ENCODE measurements around the gene BLVRA. TPM values are rescaled to one million over a fixed set of nuclear protein-coding genes. Genes with fewer than 3 reads are reported as not detected.
A peak's percentile ranks its signal among the peaks of the same experiment; 100 is the strongest.

The BLVRA gene
- total and polyA plus RNA-seq, 5 donors from 2014 or later, result 25.9 to 76.3 (median 42.6) TPM

GRCh38 chr7:43735403-43735801 is 23.1 kb upstream of the BLVRA start:
- Mint-ChIP-seq H3K27me3 (peaks cover 8% of the 10 kb centered on the region), H3K4me3 (no peak overlapping the region), H3K36me3 (no peaks in the 10 kb centered on the region), H3K27ac (no peak overlapping the region), H3K9me3 (no peaks in the 10 kb centered on the region), H3K4me1 (peaks cover 0 to 9% (median 6%) of the 10 kb centered on the region in 4 donors)
- Histone ChIP-seq H3K27me3 (ENCODE audit: control insufficient read depth, insufficient read depth, low read length) (no peaks in the 10 kb centered on the region), H3K4me3 (ENCODE audit: low read depth, low read length) (no peak overlapping the region), H3K9me3 (ENCODE audit: control insufficient read depth in 2 of 2, low read length in 2 of 2) (no peaks in the 10 kb centered on the region), H3K4me1 (ENCODE audit: control insufficient read depth, insufficient read depth, low read length, poor library complexity, severe bottlenecking) (no peaks in the 10 kb centered on the region), H3K27ac (ENCODE audit: insufficient read depth, low read length, poor library complexity, severe bottlenecking) (no peak overlapping the region), H3K36me3 (ENCODE audit: control insufficient read depth, insufficient read depth, low read length) (no peaks in the 10 kb centered on the region)
- no peak for DNase-seq
- no peak for ATAC-seq (ENCODE audit: low read depth in 2 of 2)

GRCh38 chr7:43735802-43736603 is 22.5 kb upstream of the BLVRA start:
- no peaks in the 10 kb centered on the region for H3K36me3 Mint-ChIP-seq
- H3K27me3 Mint-ChIP-seq, result peaks cover 8% of the 10 kb centered on the region
- H3K4me1 ChIP-seq (ENCODE audit: control insufficient read depth, insufficient read depth, low read length, poor library complexity, severe bottlenecking), result no peaks in the 10 kb centered on the region
- no peak for DNase-seq
- peaks cover 0 to 8% (median 6%) of the 10 kb centered on the region in 4 donors for H3K4me1 Mint-ChIP-seq
- no peak overlapping the region for H3K4me3 ChIP-seq (ENCODE audit: low read depth, low read length)
- no peak overlapping the region for H3K27ac ChIP-seq (ENCODE audit: insufficient read depth, low read length, poor library complexity, severe bottlenecking)
- no peaks in the 10 kb centered on the region for H3K9me3 ChIP-seq (ENCODE audit: control insufficient read depth in 2 of 2, low read length in 2 of 2)
- no peaks in the 10 kb centered on the region for H3K36me3 ChIP-seq (ENCODE audit: control insufficient read depth, insufficient read depth, low read length)
- H3K9me3 Mint-ChIP-seq, result no peaks in the 10 kb centered on the region
- no peak overlapping the region for H3K27ac Mint-ChIP-seq
- H3K27me3 ChIP-seq (ENCODE audit: control insufficient read depth, insufficient read depth, low read length), result no peaks in the 10 kb centered on the region
- no peak for ATAC-seq (ENCODE audit: low read depth in 2 of 2)
- no peak overlapping the region for H3K4me3 Mint-ChIP-seq

- H3K36me3 ChIP-seq (ENCODE audit: control insufficient read depth, insufficient read depth, low read length), result no peaks in the 10 kb centered on the region
- no peak overlapping the region for H3K27ac Mint-ChIP-seq
- ATAC-seq (ENCODE audit: low read depth in 2 of 2) (no peak), DNase-seq (no peak)
- no peaks in the 10 kb centered on the region for H3K9me3 Mint-ChIP-seq
- peaks cover 4% of the 10 kb centered on the region for H3K27me3 Mint-ChIP-seq
- no peak overlapping the region for H3K4me3 Mint-ChIP-seq
- H3K27me3 ChIP-seq (ENCODE audit: control insufficient read depth, insufficient read depth, low read length), result no peaks in the 10 kb centered on the region
- H3K27ac ChIP-seq (ENCODE audit: insufficient read depth, low read length, poor library complexity, severe bottlenecking), result no peak overlapping the region
- H3K4me3 ChIP-seq (ENCODE audit: low read depth, low read length), result no peak overlapping the region
- H3K9me3 ChIP-seq (ENCODE audit: control insufficient read depth in 2 of 2, low read length in 2 of 2), result no peaks in the 10 kb centered on the region
- H3K4me1 ChIP-seq (ENCODE audit: control insufficient read depth, insufficient read depth, low read length, poor library complexity, severe bottlenecking), result no peaks in the 10 kb centered on the region
- H3K4me1 Mint-ChIP-seq, result peaks cover 0 to 8% (median 6%) of the 10 kb centered on the region in 4 donors
- no peaks in the 10 kb centered on the region for H3K36me3 Mint-ChIP-seq
These were observed 20.9 kb upstream of the BLVRA start for GRCh38 chr7:43737467-43738127.

GRCh38 chr7:43742692-43743091 is 15.8 kb upstream of the BLVRA start:
- DNase-seq (no peak), ATAC-seq (ENCODE audit: low read depth in 2 of 2) (no peak)
- no peak overlapping the region for H3K4me3 ChIP-seq (ENCODE audit: low read depth, low read length)
- Mint-ChIP-seq H3K4me1 (peaks cover 0 to 2% (median 0%) of the 10 kb centered on the region in 4 donors), H3K27me3 (peaks cover 9% of the 10 kb centered on the region), H3K36me3 (no peaks in the 10 kb centered on the region), H3K27ac (no peak overlapping the region), H3K9me3 (no peaks in the 10 kb centered on the region), H3K4me3 (no peak overlapping the region)
- H3K9me3 ChIP-seq (ENCODE audit: control insufficient read depth in 2 of 2, low read length in 2 of 2), result no peaks in the 10 kb centered on the region
- H3K4me1 ChIP-seq (ENCODE audit: control insufficient read depth, insufficient read depth, low read length, poor library complexity, severe bottlenecking), result no peaks in the 10 kb centered on the region
- H3K36me3 ChIP-seq (ENCODE audit: control insufficient read depth, insufficient read depth, low read length), result no peaks in the 10 kb centered on the region
- peaks cover 4% of the 10 kb centered on the region for H3K27me3 ChIP-seq (ENCODE audit: control insufficient read depth, insufficient read depth, low read length)
- H3K27ac ChIP-seq (ENCODE audit: insufficient read depth, low read length, poor library complexity, severe bottlenecking), result no peak overlapping the region

- no peak overlapping the region for H3K27ac Mint-ChIP-seq
- H3K4me3 Mint-ChIP-seq, result no peak overlapping the region
- H3K27me3 Mint-ChIP-seq, result peaks cover 5% of the 10 kb centered on the region
- no peak overlapping the region for H3K4me3 ChIP-seq (ENCODE audit: low read depth, low read length)
- ATAC-seq (ENCODE audit: low read depth in 2 of 2), result no peak
- no peak overlapping the region for H3K27ac ChIP-seq (ENCODE audit: insufficient read depth, low read length, poor library complexity, severe bottlenecking)
- H3K4me1 Mint-ChIP-seq, result peaks cover 0 to 9% (median 4%) of the 10 kb centered on the region in 4 donors
- H3K9me3 ChIP-seq (ENCODE audit: control insufficient read depth in 2 of 2, low read length in 2 of 2), result no peaks in the 10 kb centered on the region
- no peaks in the 10 kb centered on the region for H3K4me1 ChIP-seq (ENCODE audit: control insufficient read depth, insufficient read depth, low read length, poor library complexity, severe bottlenecking)
- no peaks in the 10 kb centered on the region for H3K36me3 Mint-ChIP-seq
- peaks cover 4% of the 10 kb centered on the region for H3K27me3 ChIP-seq (ENCODE audit: control insufficient read depth, insufficient read depth, low read length)
- DNase-seq, result no peak
- H3K9me3 Mint-ChIP-seq, result no peaks in the 10 kb centered on the region
- H3K36me3 ChIP-seq (ENCODE audit: control insufficient read depth, insufficient read depth, low read length), result no peaks in the 10 kb centered on the region
These were observed 11.0 kb upstream of the BLVRA start for GRCh38 chr7:43747328-43748105.

- H3K27me3 Mint-ChIP-seq, result peaks cover 5% of the 10 kb centered on the region
- no peaks in the 10 kb centered on the region for H3K4me1 ChIP-seq (ENCODE audit: control insufficient read depth, insufficient read depth, low read length, poor library complexity, severe bottlenecking)
These were observed 9.0 kb upstream of the BLVRA start for GRCh38 chr7:43749383-43749940.

GRCh38 chr7:43750016-43750887 is 8.2 kb upstream of the BLVRA start:
- peaks cover 5% of the 10 kb centered on the region for H3K27me3 Mint-ChIP-seq
- H3K27ac ChIP-seq (ENCODE audit: insufficient read depth, low read length, poor library complexity, severe bottlenecking), result no peak overlapping the region
- H3K9me3 ChIP-seq (ENCODE audit: control insufficient read depth in 2 of 2, low read length in 2 of 2), result no peaks in the 10 kb centered on the region
- ATAC-seq (ENCODE audit: low read depth in 2 of 2), result no peak
- no peaks in the 10 kb centered on the region for H3K36me3 Mint-ChIP-seq
- H3K4me3 ChIP-seq (ENCODE audit: low read depth, low read length), result no peak overlapping the region
- no peak for DNase-seq
- no peaks in the 10 kb centered on the region for H3K9me3 Mint-ChIP-seq
- H3K4me3 Mint-ChIP-seq, result no peak overlapping the region
- peak overlapping the region in 1 of 3 donors; percentile 6 for H3K27ac Mint-ChIP-seq
- H3K4me1 Mint-ChIP-seq, result peaks cover 0 to 9% (median 4%) of the 10 kb centered on the region in 4 donors
- H3K4me1 ChIP-seq (ENCODE audit: control insufficient read depth, insufficient read depth, low read length, poor library complexity, severe bottlenecking), result no peaks in the 10 kb centered on the region
- peaks cover 4% of the 10 kb centered on the region for H3K27me3 ChIP-seq (ENCODE audit: control insufficient read depth, insufficient read depth, low read length)
- no peaks in the 10 kb centered on the region for H3K36me3 ChIP-seq (ENCODE audit: control insufficient read depth, insufficient read depth, low read length)

More at GRCh38 chr7:43749383-43749940, 9.0 kb upstream of the BLVRA start:
- DNase-seq, result no peak
- Histone ChIP-seq H3K27ac (ENCODE audit: insufficient read depth, low read length, poor library complexity, severe bottlenecking) (no peak overlapping the region), H3K9me3 (ENCODE audit: control insufficient read depth in 2 of 2, low read length in 2 of 2) (no peaks in the 10 kb centered on the region), H3K36me3 (ENCODE audit: control insufficient read depth, insufficient read depth, low read length) (no peaks in the 10 kb centered on the region), H3K4me3 (ENCODE audit: low read depth, low read length) (no peak overlapping the region), H3K27me3 (ENCODE audit: control insufficient read depth, insufficient read depth, low read length) (peaks cover 4% of the 10 kb centered on the region)
- Mint-ChIP-seq H3K4me1 (peaks cover 0 to 9% (median 4%) of the 10 kb centered on the region in 4 donors), H3K27ac (no peak overlapping the region), H3K36me3 (no peaks in the 10 kb centered on the region), H3K9me3 (no peaks in the 10 kb centered on the region), H3K4me3 (no peak overlapping the region)
- no peak for ATAC-seq (ENCODE audit: low read depth in 2 of 2)
